K562 (cell line): ENCODE results near the gene CDC14A. TPM values are rescaled to one million over a fixed set of nuclear protein-coding genes. Genes with fewer than 3 reads are reported as not detected.

Source experiments
- ATAC-seq: fragments of 200-7000 bp; cut with Tn5 transposase; 3 replicates; pipeline ENCODE4 v1.9.1; 2020; ENCODE audit warnings: moderate library complexity
- BruUV-seq: library from RNA; stranded (reverse); fragments of 400-500 nt; replicated peaks from 2 replicates; lab custom pipeline; 2021; lab: Mats Ljungman, UMichigan
- CTCF ChIA-PET: fragments of 300-600 bp; formaldehyde crosslinking; extraction: SDS; loops from one replicate; lab custom pipeline; 2021; ENCODE audit warnings: low intra/inter-chr PET ratio; lab: Yijun Ruan, JAX
- POLR2A ChIA-PET: fragments of 300-600, 350-650 bp; sonication (Branson Sonifier 250); formaldehyde crosslinking; extraction: SDS; loops from one replicate; lab custom pipeline; 2021; ENCODE audit warnings: antibody characterized with exemption, inconsistent platforms; lab: Yijun Ruan, JAX
- DNase-seq, 4 experiments: peaks; one replicate each; pipeline versions ENCODE4 v3.0.0 to v3.0.0-alpha.2; 2011 to 2018; ENCODE audit warnings: low spot score in 3 of 4, mixed read lengths in 3 of 4; ENCODE audit errors: extremely low read depth in 1 of 4
- FAIRE-seq: peaks from 2 replicates; lab custom pipeline; 2011; peaks lifted over from hg19 to GRCh38; lab: Jason Lieb, UNC
- H2AFZ ChIP-seq: 2 replicates; pipeline ENCODE4 v1.6.0; 2011; ENCODE audit warnings: low read depth, low read length, control low read depth, inconsistent platforms
- H3K27ac ChIP-seq: fragments of 200-600 bp; 3 replicates; pipeline ENCODE4 v1.8.0; 2011; ENCODE audit warnings: low read depth, mild to moderate bottlenecking, control low read depth, inconsistent platforms, low read length, moderate library complexity, mixed read lengths; ENCODE audit errors: extremely low read depth
- H3K27me3 ChIP-seq, 2 experiments: fragments of 300-600 bp in 1 of 2; 2 replicates in 1 of 2; 3 replicates in 1 of 2; pipeline versions ENCODE4 v1.6.0 to v1.8.0; 2011; ENCODE audit warnings: inconsistent platforms in 2 of 2, low read length in 2 of 2, mild to moderate bottlenecking in 1 of 2, mixed read lengths in 1 of 2, moderate library complexity in 1 of 2; ENCODE audit not compliant: control insufficient read depth in 2 of 2, insufficient read depth in 2 of 2
- H3K36me3 ChIP-seq: fragments of 300-600 bp; 3 replicates; pipeline ENCODE4 v1.8.0; 2011; ENCODE audit warnings: mild to moderate bottlenecking, low read length, inconsistent platforms; ENCODE audit not compliant: control insufficient read depth, insufficient read depth
- H3K4me1 ChIP-seq, 2 experiments: fragments of 200-600 bp in 1 of 2; replicated peaks in 1 of 2; 2 replicates in 1 of 2; 3 replicates in 1 of 2; pipeline versions ENCODE4 v1.5.1 to v1.8.0; 2011; ENCODE audit warnings: inconsistent platforms in 2 of 2, low read length in 2 of 2, mild to moderate bottlenecking in 1 of 2, mixed read lengths in 1 of 2, moderate library complexity in 1 of 2; ENCODE audit not compliant: control insufficient read depth in 2 of 2, insufficient read depth in 2 of 2
- H3K4me2 ChIP-seq: 2 replicates; pipeline ENCODE4 v1.6.1; 2011; ENCODE audit warnings: low read length, control low read depth, inconsistent platforms, mixed read lengths; ENCODE audit not compliant: insufficient read depth
- H3K4me3 ChIP-seq: fragments of 200-600 bp; sonication (generic), shearing (Covaris generic); 2 replicates; pipeline ENCODE4 v1.5.1; 2016; ENCODE audit warnings: control low read depth, inconsistent platforms
- H3K79me2 ChIP-seq: fragments of 200-600 bp; 3 replicates; pipeline ENCODE4 v1.8.0; 2011; ENCODE audit warnings: low read length, inconsistent platforms; ENCODE audit not compliant: control insufficient read depth, insufficient read depth
- H3K9ac ChIP-seq, 2 experiments: 2 replicates each; pipeline versions ENCODE4 v1.6.0 to v1.6.1; 2011; ENCODE audit warnings: low read depth in 2 of 2, low read length in 2 of 2, control low read depth in 1 of 2, inconsistent platforms in 1 of 2, mild to moderate bottlenecking in 1 of 2, mixed read lengths in 1 of 2; ENCODE audit not compliant: insufficient read depth in 1 of 2
- H3K9me1 ChIP-seq: one replicate; pipeline ENCODE4 v1.6.0; 2011; ENCODE audit warnings: inconsistent platforms, mild to moderate bottlenecking, low read length, moderate library complexity; ENCODE audit not compliant: control insufficient read depth, insufficient read depth
- H3K9me3 ChIP-seq: replicated peaks from 2 replicates; pipeline ENCODE4 v1.5.1; 2011; ENCODE audit warnings: low read depth, low read length, inconsistent platforms; ENCODE audit not compliant: control insufficient read depth, insufficient read depth
- H4K20me1 ChIP-seq: replicated peaks from 2 replicates; pipeline ENCODE4 v1.6.1; 2011; ENCODE audit warnings: low read length, inconsistent platforms, mixed read lengths; ENCODE audit not compliant: control insufficient read depth, insufficient read depth
- REST ChIP-seq, 2 experiments: fragments of 450-650 bp; formaldehyde crosslinking in 1 of 2; IDR thresholded peaks; 2 replicates each; pipeline versions ENCODE4 v1.4.0 to v1.6.1; 2014 to 2020; ENCODE audit warnings: mild to moderate bottlenecking in 2 of 2, borderline replicate concordance in 1 of 2, low read depth in 1 of 2
- SPI1 ChIP-seq: IDR thresholded peaks from 2 replicates; pipeline ENCODE4 v1.6.1; 2011; ENCODE audit warnings: low read depth, low read length, control low read depth, borderline replicate concordance
- ZNF395 ChIP-seq: fragments of 200-800 bp; sonication (Bioruptor generic); IDR thresholded peaks from 2 replicates; pipeline ENCODE4 v1.6.1; 2017; ENCODE audit warnings: missing genetic modification characterization, missing compliant biosample characterization
- ZNF707 ChIP-seq: fragments of 250-450 bp; sonication (Bioruptor Pico); conservative IDR thresholded peaks from 2 replicates; pipeline ENCODE4 v1.8.0; 2022; ENCODE audit warnings: inconsistent platforms, mild to moderate bottlenecking, moderate library complexity
- WGBS: fragments of 100-300 bp; shearing (Covaris generic); methylation state at CpG from one replicate; pipeline ENCODE4 v1.1.6; 2016; ENCODE audit warnings: low coverage, mixed read lengths; ENCODE audit not compliant: insufficient coverage; ENCODE audit errors: missing lambda C conversion rate; 5-methylcytosine and 5-hydroxymethylcytosine counted together
- in situ Hi-C: fragments of 300-500 bp; cut with MboI; formaldehyde crosslinking; loops from 4 replicates; pipeline ENCODE4 v1.15.0; 2018; ENCODE audit warnings: inconsistent platforms, mixed read lengths
- intact Hi-C: fragments of 100-400 bp; cut with micrococcal nuclease; formaldehyde crosslinking; loops from 2 replicates; pipeline ENCODE4 v1.14.2; 2022
- polyA plus RNA-seq, 8 experiments: library from polyadenylated mRNA; depleted of rRNA in 4 of 8; stranded (reverse) in 5 of 8; unstranded in 3 of 8; fragments of >200 nt; fragmentation: Nextera tagmentation in 2 of 8; fragmentation: Illumina TruSeq in 1 of 8; extraction: Ambion mirVana in 2 of 8; extraction: Trizol in 1 of 8; gene quantifications; 2 replicates each; pipeline versions ENCODE4 v1.2.1 to v1.2.3, GENCODE V29; 2011 to 2014; ENCODE audit warnings: inconsistent platforms in 1 of 8, missing spikeins in 1 of 8
- total RNA-seq, 7 experiments: library from RNA; depleted of rRNA in 6 of 7; stranded (reverse); fragments of >200 nt in 6 of 7; fragmentation: Illumina TruSeq in 2 of 7; extraction: Trizol in 2 of 7; gene quantifications; 2 replicates each; pipeline versions ENCODE4 v1.2.1 to v1.2.3, GENCODE V29; 2011 to 2021; ENCODE audit warnings: low replicate concordance in 1 of 7

The CDC14A gene
- total and polyA plus RNA-seq, 9 of the 15 experiments (the other 6 are each of a cell fraction or from before 2014, with no cell fraction given): 17.0 to 74.3 (median 33.4) TPM

- Histone ChIP-seq H3K9me3 (no peaks in the 10 kb centered on the region), H3K27me3 (peaks cover 12 to 20% of the 10 kb centered on the region in 2 experiments), H3K79me2 (no peaks in the 10 kb centered on the region), H4K20me1 (no peaks in the 10 kb centered on the region), H3K27ac (no peak overlapping the region), H3K4me2 (no peak overlapping the region), H3K36me3 (no peaks in the 10 kb centered on the region), H2AFZ (0 out of 2 replicates have a peak overlapping the region, but pooled peaks have one; percentile 44)
- POLR2A ChIA-PET: no interaction called here
- intact Hi-C loops: no loop called here
- DNase-seq (no peak), ATAC-seq (no peak)
- in situ Hi-C loops: no loop called here
- CTCF ChIA-PET: interaction anchor here (0.6 kb wide), 1 partner anchor 759 kb away, joined by 3 read pairs; no protein-coding TSS in a partner anchor
- TF ChIP-seq ZNF707 (CRISPR knock-in tag): no peak
- TF ChIP-seq, all 486 proteins: peak for 0
- 1% methylated on average over 7 of the region's 7 CpGs for WGBS
- H3K9ac ChIP-seq: no peak overlapping the region
- H3K4me3 ChIP-seq: no peak overlapping the region
- H3K9me1 ChIP-seq: no peaks in the 10 kb centered on the region
- FAIRE-seq: no peak
- H3K4me1 ChIP-seq: no peaks in the 10 kb centered on the region; a peak in 1 of 5 replicates
- BruUV-seq: no TSS peak
Observed at GRCh38 chr1:100532645-100533044, 180.3 kb downstream of the CDC14A start.

GRCh38 chr1:100535264-100535663 lies 183.0 kb downstream of the CDC14A start:
- TF ChIP-seq REST (IDR thresholded peaks at IDR 0.05; ENCODE audit: borderline replicate concordance) (no peak), REST (CRISPR knock-in tag; IDR thresholded peaks at IDR 0.05; ENCODE audit: low read depth) (no peak), ZNF395 (no peak), SPI1 (0 out of 2 replicates have a peak, but pooled peaks have one; percentile 15)
- ATAC-seq (no peak), FAIRE-seq (no peak), DNase-seq (no peak)
- H3K9me1 ChIP-seq: no peaks in the 10 kb centered on the region
- H3K4me1 ChIP-seq: peaks cover 0 to 15% of the 10 kb centered on the region in 2 experiments; a peak in 2 of 5 replicates
- H4K20me1 ChIP-seq: no peaks in the 10 kb centered on the region
- H3K27me3 ChIP-seq: peaks cover 27 to 44% of the 10 kb centered on the region in 2 experiments
- intact Hi-C loops (no loop called here), in situ Hi-C loops (no loop called here)
- H3K9ac ChIP-seq: no peak overlapping the region
- 0% methylated on average over 2 of the region's 2 CpGs for WGBS
- H2AFZ ChIP-seq: no peak overlapping the region
- CTCF ChIA-PET: no interaction called here
- no peak overlapping the region for H3K27ac ChIP-seq
- no peak overlapping the region for H3K4me2 ChIP-seq
- no peak overlapping the region for H3K4me3 ChIP-seq
- H3K9me3 ChIP-seq: no peaks in the 10 kb centered on the region
- no peaks in the 10 kb centered on the region for H3K79me2 ChIP-seq
- POLR2A ChIA-PET: interaction anchor here (0.5 kb wide), 1 partner anchor 705 kb away, joined by 4 read pairs; no protein-coding TSS in a partner anchor
- no peaks in the 10 kb centered on the region for H3K36me3 ChIP-seq
- BruUV-seq: no TSS peak
